IPS-18c (cell line): ENCODE results near the gene CFD.
"Not testable (repeated sequence)": the region's sequence is repeated elsewhere in the genome, so short reads cannot be mapped to it uniquely, and the experiment has no call there.

Source experiments
- H3K4me3 ChIP-seq: 2 replicates; pipeline ENCODE4 v1.7.0; 2013; ENCODE audit warnings: low read depth, mild to moderate bottlenecking, low read length, moderate library complexity; ENCODE audit not compliant: insufficient read depth
- H3K9me3 ChIP-seq: one replicate; pipeline ENCODE4 v1.6.1; 2013; ENCODE audit warnings: mild to moderate bottlenecking, low read length, moderate library complexity; ENCODE audit not compliant: control insufficient read depth, insufficient read depth

CFD gene

DNA sequence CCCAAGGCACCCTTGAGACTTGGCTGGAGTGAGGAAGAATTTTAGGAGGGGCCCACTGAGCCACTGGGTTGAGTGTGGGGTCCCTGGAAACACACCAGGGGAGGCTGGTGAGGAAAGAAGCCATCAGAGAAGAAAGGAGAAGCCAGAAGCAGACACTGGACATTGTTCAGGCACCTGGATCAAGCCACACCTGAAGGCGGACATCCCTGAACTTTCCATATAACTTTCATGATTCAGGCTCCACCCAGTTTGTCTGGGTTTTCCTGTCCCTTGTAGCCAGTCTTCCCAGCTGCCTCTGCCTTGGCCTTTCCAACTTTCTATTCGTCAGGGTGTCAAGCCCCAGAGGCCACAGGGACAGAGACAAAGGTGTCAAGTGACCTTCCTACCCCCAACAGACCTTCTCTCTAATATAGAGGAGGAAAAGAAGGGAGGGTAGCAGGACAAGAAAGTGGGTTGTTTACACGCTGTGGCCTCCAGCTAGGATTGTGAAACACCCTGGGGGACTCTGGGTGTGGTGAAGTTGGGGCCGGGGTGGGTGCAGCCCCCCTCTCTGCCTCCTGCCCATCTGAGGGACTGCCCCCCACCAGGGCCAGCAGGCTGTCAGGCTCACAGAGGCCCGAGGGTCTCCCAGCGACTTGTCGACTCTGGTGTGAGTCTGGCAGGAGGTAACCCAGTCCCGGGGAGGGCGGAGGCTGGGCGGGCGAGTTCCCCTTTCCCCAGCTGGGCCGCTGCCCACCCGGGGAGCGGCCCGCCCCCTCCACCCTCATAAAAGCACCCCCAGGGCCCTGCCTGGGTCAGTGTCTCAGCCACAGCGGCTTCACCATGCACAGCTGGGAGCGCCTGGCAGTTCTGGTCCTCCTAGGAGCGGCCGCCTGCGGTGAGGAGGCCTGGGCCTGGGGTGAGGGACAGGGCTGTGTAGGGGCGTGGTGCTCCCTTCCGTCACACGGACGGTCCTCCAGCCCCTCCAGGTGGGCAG, at the start of gene CFD:
Gene CFD, plus strand, starts transcription at position 797 of the 976 bp plus-strand sequence. Its CDS starts 26 bp downstream, at position 823.
- Histone ChIP-seq H3K4me3 (peak within 1 kb of the TSS; percentile 51; the same call in 1 of the 2 replicates), H3K9me3 (no peaks in the 10 kb centered on the region)

DNA sequence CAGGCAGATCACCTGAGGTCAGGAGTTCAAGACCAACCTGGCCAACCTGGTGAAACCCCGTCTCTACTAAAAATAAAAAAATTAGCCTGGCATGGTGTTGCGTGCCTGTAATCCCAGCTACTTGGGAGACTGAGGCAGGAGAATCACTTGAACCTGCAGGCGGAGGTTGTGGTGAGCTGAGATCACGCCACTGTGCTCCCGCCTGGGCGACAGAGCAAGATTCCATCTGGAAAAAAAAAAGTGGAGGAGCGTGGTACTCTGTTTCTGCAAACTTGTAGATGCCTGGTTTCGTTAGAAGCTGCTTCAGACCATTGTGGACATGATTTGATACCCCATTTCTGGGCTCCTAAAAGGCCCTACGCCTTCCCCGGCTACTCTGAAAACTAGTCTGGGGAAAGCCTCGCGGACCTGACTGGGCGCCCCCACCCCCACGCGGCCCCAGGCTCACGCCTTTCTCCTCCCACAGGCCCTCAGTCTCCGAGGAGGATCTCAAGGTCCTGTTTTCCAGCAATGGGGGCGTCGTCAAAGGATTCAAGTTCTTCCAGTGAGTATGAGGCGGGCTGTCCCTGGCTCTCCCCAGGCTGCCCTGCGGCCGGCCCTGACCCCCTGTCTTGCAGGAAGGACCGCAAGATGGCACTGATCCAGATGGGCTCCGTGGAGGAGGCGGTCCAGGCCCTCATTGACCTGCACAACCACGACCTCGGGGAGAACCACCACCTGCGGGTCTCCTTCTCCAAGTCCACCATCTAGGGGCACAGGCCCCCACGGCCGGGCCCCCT, 49.2 kb upstream of the CFD start:
- Histone ChIP-seq H3K4me3 (no peak overlapping the region), H3K9me3 (no peaks in the 10 kb centered on the region)

DNA sequence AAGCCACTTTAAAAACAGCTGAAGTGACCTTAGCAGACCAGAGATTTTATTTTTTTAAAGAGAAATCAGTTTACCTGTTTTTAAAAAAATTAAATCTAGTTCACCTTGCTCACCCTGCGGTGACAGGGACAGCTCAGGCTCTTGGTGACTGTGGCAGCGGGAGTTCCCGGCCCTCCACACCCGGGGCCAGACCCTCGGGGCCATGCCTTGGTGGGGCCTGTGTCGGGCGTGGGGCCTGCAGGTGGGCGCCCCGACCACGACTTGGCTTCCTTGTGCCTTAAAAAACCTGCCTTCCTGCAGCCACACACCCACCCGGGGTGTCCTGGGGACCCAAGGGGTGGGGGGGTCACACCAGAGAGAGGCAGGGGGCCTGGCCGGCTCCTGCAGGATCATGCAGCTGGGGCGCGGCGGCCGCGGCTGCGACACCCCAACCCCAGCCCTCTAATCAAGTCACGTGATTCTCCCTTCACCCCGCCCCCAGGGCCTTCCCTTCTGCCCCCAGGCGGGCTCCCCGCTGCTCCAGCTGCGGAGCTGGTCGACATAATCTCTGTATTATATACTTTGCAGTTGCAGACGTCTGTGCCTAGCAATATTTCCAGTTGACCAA, 48.5 kb upstream of the CFD start:
- Histone ChIP-seq H3K4me3 (no peak overlapping the region), H3K9me3 (no peaks in the 10 kb centered on the region)

DNA sequence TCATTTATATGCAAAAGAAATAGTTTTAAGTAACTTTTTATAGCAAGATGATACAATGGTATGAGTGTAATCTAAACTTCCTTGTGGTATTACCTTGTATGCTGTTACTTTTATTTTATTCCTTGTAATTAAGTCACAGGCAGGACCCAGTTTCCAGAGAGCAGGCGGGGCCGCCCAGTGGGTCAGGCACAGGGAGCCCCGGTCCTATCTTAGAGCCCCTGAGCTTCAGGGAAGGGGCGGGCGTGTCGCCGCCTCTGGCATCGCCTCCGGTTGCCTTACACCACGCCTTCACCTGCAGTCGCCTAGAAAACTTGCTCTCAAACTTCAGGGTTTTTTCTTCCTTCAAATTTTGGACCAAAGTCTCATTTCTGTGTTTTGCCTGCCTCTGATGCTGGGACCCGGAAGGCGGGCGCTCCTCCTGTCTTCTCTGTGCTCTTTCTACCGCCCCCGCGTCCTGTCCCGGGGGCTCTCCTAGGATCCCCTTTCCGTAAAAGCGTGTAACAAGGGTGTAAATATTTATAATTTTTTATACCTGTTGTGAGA, 47.9 kb upstream of the CFD start:
- no peaks in the 10 kb centered on the region for H3K9me3 ChIP-seq

DNA sequence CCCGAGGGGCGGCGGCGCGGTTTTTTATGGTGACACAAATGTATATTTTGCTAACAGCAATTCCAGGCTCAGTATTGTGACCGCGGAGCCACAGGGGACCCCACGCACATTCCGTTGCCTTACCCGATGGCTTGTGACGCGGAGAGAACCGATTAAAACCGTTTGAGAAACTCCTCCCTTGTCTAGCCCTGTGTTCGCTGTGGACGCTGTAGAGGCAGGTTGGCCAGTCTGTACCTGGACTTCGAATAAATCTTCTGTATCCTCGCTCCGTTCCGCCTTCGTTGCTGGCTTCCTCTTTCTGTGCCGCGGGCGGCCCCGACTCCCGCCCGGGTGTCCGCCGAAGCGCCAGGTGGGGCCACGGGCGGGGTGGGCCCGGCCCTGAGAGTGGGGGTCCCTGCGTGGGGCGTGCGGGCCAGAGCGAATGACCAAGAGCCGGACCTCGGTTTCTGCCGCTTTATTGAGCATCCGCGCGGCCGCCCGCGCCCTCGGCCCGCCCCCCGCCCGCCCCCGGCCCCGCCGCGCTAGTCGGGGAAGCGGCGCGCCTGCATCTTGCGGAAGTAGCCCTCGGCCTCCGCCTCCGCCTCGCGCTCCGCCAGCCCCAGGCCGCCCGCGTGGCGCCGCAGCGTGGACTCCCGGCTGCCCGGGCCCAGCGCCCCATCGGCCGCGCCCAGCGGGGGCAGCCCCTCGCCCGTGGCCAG, 47.3 kb upstream of the CFD start:
- no peak overlapping the region for H3K4me3 ChIP-seq

More for the DNA sequence above, 47.9 kb upstream of the CFD start:
- H3K4me3 ChIP-seq = no peak overlapping the region

DNA sequence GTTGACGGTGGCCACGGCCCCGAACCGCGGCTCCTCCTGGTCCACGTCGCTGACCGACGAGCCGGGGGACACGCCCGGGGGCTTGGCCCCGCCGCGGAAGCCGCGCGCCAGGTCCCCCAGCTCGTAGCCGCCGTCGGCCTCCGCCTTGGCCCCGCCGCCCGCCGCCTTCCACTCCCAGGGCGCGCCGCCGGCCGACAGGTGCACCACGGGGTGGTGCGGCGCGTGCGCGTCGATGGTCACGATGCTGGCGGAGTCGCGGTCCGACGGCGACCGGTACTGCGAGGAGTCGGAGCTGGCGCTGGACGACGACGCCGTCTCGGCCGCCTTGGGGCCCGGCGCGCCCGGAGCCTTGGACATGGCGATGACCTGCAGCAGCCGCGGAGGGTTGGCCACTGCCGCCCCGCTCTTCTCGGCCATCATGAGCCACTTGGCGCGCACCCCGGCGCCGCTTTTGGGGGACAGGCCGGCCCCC, 46.7 kb upstream of the CFD start:
- Histone ChIP-seq H3K9me3 (no peaks in the 10 kb centered on the region), H3K4me3 (no peak overlapping the region)

More for the DNA sequence above, 47.3 kb upstream of the CFD start:
- H3K9me3 ChIP-seq = no peaks in the 10 kb centered on the region

DNA sequence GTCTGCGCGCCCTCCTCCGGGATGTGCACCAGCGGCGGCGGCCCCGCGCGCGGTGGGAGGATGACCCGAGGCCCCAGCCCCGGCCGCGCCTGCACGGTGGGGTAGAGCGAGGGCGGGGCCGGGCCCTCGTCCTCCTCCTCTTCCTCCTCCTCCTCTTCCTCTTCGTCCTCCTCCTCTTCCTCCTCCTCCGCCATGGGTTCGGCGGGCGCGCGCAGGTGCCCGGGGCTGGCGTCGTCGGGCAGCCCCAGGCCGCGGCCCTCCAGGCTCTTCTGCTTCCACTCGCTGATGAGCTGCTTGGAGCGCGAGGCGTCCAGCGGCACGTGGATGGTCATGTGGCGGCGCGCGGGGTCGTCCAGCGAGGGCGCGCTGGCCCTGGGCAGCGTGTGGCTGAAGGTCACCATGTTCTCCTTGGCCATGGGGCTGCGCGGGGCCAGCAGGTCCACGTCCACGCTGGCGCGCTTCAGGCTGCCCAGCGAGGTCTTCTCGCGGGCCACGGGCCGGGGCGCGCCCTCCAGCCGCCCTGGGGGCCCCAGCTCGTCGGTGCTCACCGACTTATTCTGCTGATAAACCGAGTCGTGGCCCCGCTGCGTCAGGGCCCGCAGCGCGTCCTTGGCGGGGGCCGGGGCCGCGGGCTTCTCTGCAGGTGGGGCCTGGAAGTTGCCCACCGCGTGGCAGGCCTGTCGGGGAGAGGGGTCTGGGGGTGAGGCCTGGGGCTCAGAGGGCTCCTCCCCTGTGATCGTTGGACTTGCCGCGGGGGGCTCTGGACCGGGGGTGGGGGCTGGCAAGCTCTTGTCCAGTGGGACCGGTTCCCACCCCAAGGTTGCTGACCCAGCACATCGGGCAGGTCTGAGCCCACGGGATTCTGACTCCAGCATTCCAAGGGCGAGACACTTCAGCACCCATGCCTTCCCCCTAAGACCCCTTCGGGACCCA, 46.0 kb upstream of the CFD start:
- H3K9me3 ChIP-seq = no peaks in the 10 kb centered on the region
- H3K4me3 ChIP-seq = no peak overlapping the region

DNA sequence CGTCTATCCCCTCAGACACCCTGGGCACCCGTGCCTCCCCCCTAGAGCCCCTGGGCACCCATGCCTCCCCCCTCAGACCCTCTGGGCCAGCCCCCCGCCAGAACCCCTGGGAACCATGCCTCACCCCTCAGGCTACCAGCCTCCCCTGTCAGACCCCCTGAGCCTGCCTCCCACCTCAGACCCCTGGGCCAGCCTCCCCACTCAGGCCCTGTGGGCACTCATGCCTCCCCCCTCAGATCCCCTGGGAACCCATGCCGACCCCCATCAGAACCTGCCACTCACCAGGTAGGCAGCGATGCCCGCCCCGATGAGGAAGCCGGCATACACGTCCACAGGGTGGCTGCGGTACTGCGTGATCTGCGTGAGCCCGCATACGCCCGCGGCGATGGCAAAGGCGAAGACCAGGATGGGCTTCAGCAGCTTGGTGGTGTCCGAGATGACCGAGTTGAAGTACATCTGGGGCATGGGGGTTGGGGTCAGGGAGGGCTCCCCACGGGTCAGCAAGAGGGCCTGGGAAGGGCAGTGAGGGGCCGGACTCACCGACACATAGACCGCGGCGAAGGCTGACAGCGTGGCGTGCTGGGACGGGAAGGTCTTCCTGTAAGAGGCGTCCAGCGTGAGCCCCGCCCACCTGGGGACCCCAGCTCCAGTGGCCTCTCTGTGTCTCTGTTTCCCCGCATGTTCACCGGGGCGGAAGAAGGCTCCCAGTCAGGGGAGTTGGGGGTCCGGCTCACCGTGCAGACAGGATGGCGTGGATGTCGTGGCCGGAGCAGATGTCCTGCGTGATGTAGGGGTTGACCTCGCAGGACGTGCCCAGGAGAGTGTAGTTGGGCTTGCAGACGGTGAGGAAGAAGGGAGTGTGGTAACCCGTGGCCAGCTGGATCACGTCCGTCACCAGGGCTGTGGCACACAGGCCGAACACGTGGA, 45.0 kb upstream of the CFD start:
- H3K4me3 ChIP-seq = no peak overlapping the region

DNA sequence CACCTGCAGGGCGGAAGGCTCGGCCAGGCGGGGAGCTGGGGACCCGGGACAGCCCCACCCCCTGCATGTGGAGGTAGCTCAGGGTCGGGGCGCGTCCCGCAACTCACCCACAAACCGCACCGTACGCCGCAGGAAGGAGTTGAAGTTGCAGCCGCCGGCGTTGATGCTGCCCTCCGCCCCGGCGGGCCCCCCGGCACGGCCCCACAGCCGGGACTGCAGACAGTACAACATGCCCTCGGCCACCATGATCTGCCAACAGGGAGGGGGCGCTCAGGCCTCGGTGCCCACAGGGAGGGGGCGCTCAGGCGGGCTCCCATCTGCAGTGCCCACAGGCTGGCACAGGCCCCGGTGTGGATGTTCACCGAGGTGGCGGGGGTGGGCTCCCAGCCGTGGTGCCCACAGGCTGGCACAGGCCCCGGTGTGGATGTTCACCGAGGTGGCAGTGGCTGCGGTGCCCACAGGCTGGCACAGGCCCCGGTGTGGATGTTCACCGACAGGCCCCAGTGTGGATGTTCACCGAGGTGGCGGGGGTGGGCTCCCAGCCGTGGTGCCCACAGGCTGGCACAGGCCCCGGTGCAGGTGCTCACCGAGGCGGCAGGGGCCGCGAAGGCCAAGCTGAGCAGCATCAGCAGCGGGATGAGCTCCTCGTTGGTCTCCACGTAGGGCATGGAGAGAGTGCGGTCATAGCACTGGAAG, 44.2 kb upstream of the CFD start:
- H3K4me3 ChIP-seq = no peak overlapping the region
- no peaks in the 10 kb centered on the region for H3K9me3 ChIP-seq

More for the DNA sequence above, 45.0 kb upstream of the CFD start:
- H3K9me3 ChIP-seq = no peaks in the 10 kb centered on the region

DNA sequence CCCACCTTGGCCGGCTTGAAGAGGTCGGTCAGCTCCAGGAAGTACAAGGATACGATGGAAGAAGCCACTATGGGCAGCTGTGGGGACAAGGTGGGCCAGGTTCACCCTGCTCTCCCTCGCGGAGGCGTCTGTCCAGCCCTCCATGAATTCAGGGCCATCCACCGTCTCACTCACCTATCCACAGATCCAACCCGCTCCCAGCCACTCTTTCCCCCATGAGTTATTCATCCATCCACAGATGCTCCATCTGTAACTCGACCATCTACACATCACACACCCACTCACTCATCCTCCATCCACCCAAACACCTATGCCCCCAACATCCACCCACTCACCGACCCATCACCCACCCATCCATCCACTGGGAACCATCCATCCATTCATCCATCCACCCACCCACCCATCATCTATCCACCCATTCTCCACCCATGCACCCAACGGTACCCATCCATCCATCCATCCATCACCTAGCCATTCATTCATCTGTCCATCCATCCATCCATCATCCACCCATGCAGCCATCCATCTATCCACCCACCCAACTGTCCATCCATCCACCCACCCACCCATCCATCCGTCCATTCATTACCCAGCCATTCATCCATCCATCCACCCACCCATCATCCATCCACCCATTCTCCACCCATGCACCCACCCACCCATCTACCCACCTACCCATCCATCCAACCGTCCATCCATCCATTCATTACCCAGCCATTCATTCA, 43.5 kb upstream of the CFD start:
- Histone ChIP-seq H3K9me3 (no peaks in the 10 kb centered on the region), H3K4me3 (no peak overlapping the region)

DNA sequence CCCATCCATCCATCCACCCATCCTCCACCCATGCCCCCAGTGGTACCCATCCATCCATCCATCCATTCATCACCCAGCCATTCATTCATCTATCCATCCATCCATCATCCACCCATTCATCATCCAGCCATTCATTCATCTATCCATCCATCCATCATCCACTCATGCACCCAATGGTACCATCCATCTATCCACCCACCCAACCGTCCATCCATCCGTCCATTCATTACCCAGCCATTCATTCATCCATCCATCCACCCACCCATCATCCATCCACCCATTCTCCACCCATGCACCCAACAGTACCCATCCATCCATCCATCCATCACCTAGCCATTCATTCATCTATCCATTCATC, 43.0 kb upstream of the CFD start:
- Histone ChIP-seq H3K4me3 (no peak overlapping the region), H3K9me3 (no peaks in the 10 kb centered on the region)

DNA sequence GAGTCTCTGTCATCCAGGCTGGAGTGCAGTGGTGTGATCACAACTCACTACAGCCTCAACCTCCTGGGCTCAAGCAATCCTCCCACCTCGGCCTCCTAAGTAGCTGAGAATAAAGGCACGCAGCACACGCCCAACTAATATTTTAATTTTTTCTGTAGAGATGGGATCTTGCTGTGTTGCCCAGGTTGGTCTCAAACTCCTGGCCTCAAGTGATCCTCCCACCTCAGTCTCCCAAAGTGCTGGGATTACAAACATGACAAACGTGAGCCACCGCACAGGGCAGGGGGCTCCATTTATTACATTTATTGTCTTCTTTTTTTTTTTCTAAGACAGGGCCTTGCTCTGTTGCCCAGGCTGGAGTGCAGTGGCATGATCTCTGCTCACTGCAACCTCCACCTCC, 39.3 kb upstream of the CFD start:
- H3K4me3 ChIP-seq, H3K9me3 ChIP-seq: not testable (repeated sequence)

DNA sequence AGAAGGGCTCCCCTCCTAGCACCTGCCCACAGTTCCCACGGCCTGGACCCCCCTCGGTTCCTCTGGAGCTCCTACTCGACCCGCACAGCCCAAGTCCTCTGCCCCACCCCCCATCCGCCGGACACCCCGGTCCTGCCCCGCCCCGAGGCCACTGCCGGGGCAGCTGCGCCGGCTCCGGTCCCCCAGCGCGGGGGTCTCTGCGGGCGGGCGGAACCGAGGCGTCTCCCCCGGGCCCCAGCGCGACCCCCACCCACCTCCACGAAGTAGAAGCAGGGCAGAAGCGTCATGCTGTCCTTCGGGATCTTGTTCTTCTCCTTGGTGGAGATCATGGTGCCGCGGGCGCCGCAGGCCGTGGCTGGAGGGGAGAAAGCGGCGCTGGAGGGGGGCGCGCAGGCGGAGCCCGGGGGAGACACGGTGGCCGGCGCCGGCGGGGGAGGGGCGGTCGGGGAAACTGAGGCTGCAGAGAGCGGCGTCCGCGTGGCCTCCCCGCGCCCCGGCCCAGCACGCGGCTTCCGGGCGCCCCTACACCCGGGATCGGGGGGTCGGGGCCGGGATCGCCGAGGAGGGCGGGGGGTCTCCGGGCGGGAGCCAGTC, 38.1 kb upstream of the CFD start:
- no peaks in the 10 kb centered on the region for H3K9me3 ChIP-seq
- peak overlapping the region; percentile 57 for H3K4me3 ChIP-seq
